ENCODE data around the gene DDI2. TPM values are rescaled to one million over a fixed set of nuclear protein-coding genes. Genes with fewer than 3 reads are reported as not detected.

DDI2 gene
- total and polyA plus RNA-seq, 9 of the 15 experiments (the other 6 are each of a cell fraction or from before 2014, with no cell fraction given): 6.5 to 48.4 (median 21.2) TPM

DNA sequence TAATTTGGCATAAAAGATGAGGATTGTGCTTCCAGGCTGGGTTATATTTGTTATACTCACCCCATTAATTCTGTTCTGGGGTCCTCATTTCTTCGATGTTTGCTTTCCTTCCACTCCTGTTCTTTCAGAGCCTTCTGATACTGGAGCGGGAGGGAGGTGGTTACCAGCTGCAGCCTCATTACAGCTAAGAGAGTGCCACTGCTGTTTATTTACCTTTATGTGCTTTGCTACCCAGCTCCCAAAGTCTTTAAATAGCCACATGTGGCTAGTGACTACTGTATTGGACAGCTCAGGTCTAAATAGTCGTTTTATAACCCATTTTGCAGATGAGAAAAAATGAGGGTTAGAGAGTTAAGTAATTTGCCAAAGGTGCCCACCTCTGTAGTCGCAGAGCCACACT lies 92.0 kb downstream of the DDI2 start (continued):
- no peak for TF ChIP-seq ZNF592 (IDR thresholded peaks at IDR 0.05)
- TF ChIP-seq RFX5 (IDR thresholded peaks at IDR 0.05; ENCODE audit: low read depth, low read length): no peak
- TF ChIP-seq XRCC5 (IDR thresholded peaks at IDR 0.05; ENCODE audit: low read depth, low read length): no peak
- TF ChIP-seq ZNF507 (tag; conservative IDR thresholded peaks at IDR 0.05): no peak
- TF ChIP-seq YBX1 (IDR thresholded peaks at IDR 0.05): no peak
- no peak for TF ChIP-seq ZC3H11A (IDR thresholded peaks at IDR 0.05; ENCODE audit: low read depth, low read length)
- TF ChIP-seq NFE2L1 (tag; IDR thresholded peaks at IDR 0.05; ENCODE audit: borderline replicate concordance, low read depth): no peak
- TF ChIP-seq, protein P1, sequence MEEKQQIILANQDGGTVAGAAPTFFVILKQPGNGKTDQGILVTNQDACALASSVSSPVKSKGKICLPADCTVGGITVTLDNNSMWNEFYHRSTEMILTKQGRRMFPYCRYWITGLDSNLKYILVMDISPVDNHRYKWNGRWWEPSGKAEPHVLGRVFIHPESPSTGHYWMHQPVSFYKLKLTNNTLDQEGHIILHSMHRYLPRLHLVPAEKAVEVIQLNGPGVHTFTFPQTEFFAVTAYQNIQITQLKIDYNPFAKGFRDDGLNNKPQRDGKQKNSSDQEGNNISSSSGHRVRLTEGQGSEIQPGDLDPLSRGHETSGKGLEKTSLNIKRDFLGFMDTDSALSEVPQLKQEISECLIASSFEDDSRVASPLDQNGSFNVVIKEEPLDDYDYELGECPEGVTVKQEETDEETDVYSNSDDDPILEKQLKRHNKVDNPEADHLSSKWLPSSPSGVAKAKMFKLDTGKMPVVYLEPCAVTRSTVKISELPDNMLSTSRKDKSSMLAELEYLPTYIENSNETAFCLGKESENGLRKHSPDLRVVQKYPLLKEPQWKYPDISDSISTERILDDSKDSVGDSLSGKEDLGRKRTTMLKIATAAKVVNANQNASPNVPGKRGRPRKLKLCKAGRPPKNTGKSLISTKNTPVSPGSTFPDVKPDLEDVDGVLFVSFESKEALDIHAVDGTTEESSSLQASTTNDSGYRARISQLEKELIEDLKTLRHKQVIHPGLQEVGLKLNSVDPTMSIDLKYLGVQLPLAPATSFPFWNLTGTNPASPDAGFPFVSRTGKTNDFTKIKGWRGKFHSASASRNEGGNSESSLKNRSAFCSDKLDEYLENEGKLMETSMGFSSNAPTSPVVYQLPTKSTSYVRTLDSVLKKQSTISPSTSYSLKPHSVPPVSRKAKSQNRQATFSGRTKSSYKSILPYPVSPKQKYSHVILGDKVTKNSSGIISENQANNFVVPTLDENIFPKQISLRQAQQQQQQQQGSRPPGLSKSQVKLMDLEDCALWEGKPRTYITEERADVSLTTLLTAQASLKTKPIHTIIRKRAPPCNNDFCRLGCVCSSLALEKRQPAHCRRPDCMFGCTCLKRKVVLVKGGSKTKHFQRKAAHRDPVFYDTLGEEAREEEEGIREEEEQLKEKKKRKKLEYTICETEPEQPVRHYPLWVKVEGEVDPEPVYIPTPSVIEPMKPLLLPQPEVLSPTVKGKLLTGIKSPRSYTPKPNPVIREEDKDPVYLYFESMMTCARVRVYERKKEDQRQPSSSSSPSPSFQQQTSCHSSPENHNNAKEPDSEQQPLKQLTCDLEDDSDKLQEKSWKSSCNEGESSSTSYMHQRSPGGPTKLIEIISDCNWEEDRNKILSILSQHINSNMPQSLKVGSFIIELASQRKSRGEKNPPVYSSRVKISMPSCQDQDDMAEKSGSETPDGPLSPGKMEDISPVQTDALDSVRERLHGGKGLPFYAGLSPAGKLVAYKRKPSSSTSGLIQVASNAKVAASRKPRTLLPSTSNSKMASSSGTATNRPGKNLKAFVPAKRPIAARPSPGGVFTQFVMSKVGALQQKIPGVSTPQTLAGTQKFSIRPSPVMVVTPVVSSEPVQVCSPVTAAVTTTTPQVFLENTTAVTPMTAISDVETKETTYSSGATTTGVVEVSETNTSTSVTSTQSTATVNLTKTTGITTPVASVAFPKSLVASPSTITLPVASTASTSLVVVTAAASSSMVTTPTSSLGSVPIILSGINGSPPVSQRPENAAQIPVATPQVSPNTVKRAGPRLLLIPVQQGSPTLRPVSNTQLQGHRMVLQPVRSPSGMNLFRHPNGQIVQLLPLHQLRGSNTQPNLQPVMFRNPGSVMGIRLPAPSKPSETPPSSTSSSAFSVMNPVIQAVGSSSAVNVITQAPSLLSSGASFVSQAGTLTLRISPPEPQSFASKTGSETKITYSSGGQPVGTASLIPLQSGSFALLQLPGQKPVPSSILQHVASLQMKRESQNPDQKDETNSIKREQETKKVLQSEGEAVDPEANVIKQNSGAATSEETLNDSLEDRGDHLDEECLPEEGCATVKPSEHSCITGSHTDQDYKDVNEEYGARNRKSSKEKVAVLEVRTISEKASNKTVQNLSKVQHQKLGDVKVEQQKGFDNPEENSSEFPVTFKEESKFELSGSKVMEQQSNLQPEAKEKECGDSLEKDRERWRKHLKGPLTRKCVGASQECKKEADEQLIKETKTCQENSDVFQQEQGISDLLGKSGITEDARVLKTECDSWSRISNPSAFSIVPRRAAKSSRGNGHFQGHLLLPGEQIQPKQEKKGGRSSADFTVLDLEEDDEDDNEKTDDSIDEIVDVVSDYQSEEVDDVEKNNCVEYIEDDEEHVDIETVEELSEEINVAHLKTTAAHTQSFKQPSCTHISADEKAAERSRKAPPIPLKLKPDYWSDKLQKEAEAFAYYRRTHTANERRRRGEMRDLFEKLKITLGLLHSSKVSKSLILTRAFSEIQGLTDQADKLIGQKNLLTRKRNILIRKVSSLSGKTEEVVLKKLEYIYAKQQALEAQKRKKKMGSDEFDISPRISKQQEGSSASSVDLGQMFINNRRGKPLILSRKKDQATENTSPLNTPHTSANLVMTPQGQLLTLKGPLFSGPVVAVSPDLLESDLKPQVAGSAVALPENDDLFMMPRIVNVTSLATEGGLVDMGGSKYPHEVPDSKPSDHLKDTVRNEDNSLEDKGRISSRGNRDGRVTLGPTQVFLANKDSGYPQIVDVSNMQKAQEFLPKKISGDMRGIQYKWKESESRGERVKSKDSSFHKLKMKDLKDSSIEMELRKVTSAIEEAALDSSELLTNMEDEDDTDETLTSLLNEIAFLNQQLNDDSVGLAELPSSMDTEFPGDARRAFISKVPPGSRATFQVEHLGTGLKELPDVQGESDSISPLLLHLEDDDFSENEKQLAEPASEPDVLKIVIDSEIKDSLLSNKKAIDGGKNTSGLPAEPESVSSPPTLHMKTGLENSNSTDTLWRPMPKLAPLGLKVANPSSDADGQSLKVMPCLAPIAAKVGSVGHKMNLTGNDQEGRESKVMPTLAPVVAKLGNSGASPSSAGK (IDR thresholded peaks at IDR 0.05): no peak
- TF ChIP-seq NFYB (IDR thresholded peaks at IDR 0.05; ENCODE audit: extremely low read depth, insufficient read length): no peak
- TF ChIP-seq ETV5 (CRISPR knock-in tag; IDR thresholded peaks at IDR 0.05; ENCODE audit: low read depth): no peak
- TF ChIP-seq ZNF239 (CRISPR knock-in tag; IDR thresholded peaks at IDR 0.05): no peak
- TF ChIP-seq ZNF41 (CRISPR knock-in tag; conservative IDR thresholded peaks at IDR 0.05): no peak
